Tibial nerve (tissue), 4 donors: ENCODE data around the gene ADAP1.

Experiments used
- EP300 ChIP-seq, 2 donors: sonication (generic); formaldehyde crosslinking; IDR thresholded peaks; one replicate each; pipeline ENCODE4 v1.6.1; 2017; ENCODE audit warnings: antibody characterized with exemption in 2 of 2, mild to moderate bottlenecking in 1 of 2
- POLR2A ChIP-seq, 2 donors: fragments of 450-650 bp; IDR thresholded peaks; one replicate each; pipeline ENCODE4 v1.6.1; 2017; ENCODE audit warnings: antibody characterized with exemption in 2 of 2, mild to moderate bottlenecking in 2 of 2, moderate library complexity in 2 of 2
- TF ChIP-seq, protein P1 (sequence below), 5 experiments: fragments of 200-600 bp in 3 of 5; fragments of 450-650 bp in 2 of 5; sonication (generic) in 3 of 5; IDR thresholded peaks; one replicate each; pipeline ENCODE4 v1.5.1; 2016 to 2019; ENCODE audit warnings: antibody characterized with exemption in 5 of 5, mild to moderate bottlenecking in 3 of 5, moderate library complexity in 2 of 5

DNA sequence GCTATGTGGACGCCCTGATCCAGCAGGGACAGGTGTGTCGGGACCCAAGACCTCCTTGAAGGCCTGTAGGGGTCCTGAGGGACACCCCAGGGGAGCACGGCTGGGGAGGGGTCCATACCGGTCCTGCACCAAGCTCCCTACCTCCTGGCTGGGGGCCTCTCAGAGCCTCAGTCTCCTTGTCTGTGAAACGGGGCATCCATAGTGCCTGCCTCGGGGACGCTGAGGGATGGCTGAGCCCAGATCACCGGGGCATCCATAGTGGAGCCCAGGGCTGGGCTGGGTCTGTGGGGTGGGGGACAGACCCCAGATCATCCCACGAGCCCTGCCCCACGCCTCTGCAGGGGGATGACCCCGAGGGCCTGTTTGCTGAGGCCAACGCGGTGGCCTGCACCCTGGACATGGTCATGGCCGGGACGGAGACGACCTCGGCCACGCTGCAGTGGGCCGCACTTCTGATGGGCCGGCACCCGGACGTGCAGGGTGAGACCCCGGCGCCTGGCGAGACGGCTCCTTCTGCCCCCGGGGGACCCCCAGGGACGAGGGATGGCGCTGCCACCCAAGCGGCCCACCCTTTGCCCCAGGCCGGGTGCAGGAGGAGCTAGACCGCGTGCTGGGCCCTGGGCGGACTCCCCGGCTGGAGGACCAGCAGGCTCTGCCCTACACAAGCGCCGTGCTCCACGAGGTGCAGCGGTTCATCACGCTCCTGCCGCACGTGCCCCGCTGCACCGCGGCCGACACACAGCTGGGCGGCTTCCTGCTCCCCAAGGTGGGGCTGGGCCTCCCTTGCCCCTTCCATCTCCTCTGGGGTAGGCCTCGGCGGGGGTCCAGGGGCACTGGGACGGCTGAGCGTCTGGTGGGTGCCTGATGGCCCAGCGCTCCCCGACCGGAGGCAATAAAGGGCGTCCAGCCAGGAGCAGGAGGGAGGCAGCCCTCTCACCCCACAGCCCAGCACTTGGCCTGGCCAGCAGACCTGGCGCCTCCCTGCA is 32.6 kb upstream of the ADAP1 start:
- TF ChIP-seq POLR2A (IDR thresholded peaks at IDR 0.05): no peak
- TF ChIP-seq, protein P1, sequence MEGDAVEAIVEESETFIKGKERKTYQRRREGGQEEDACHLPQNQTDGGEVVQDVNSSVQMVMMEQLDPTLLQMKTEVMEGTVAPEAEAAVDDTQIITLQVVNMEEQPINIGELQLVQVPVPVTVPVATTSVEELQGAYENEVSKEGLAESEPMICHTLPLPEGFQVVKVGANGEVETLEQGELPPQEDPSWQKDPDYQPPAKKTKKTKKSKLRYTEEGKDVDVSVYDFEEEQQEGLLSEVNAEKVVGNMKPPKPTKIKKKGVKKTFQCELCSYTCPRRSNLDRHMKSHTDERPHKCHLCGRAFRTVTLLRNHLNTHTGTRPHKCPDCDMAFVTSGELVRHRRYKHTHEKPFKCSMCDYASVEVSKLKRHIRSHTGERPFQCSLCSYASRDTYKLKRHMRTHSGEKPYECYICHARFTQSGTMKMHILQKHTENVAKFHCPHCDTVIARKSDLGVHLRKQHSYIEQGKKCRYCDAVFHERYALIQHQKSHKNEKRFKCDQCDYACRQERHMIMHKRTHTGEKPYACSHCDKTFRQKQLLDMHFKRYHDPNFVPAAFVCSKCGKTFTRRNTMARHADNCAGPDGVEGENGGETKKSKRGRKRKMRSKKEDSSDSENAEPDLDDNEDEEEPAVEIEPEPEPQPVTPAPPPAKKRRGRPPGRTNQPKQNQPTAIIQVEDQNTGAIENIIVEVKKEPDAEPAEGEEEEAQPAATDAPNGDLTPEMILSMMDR (IDR thresholded peaks at IDR 0.05): no peak
- TF ChIP-seq EP300 (IDR thresholded peaks at IDR 0.05): peak in 1 of 2 donors; percentile 12
